ENCODE measurements around the gene DNAJC11.
"Not testable (repeated sequence)": the region's sequence is repeated elsewhere in the genome, so short reads cannot be mapped to it uniquely, and the experiment has no call there.

Gene DNAJC11

GRCh38 chr1:6640867-6641266, 60.7 kb downstream of the DNAJC11 start:
- not testable (repeated sequence) for H3K27me3 ChIP-seq (replicated peaks in 2 of 5; ENCODE audit: control insufficient read depth in 4 of 5, insufficient read depth in 5 of 5, low read length in 4 of 5); H3K9me3 ChIP-seq (ENCODE audit: control extremely low read depth in 1 of 5, control insufficient read depth in 4 of 5, insufficient read depth in 2 of 5, low read depth in 1 of 5, low read length in 4 of 5); H3K27ac ChIP-seq (ENCODE audit: insufficient read depth in 1 of 2, low read depth in 1 of 2, low read length in 2 of 2, poor library complexity in 1 of 2, severe bottlenecking in 2 of 2); H3K4me1 ChIP-seq (ENCODE audit: control extremely low read depth in 1 of 4, control insufficient read depth in 4 of 4, insufficient read depth in 4 of 4, low read length in 3 of 4); DNase-seq; H3K4me3 ChIP-seq (ENCODE audit: control insufficient read depth in 1 of 7, extremely low read depth in 1 of 7, insufficient read depth in 4 of 7, low read depth in 2 of 7, low read length in 6 of 7)
- 100% methylated on average over 2 of the region's 3 CpGs for WGBS (ENCODE audit: insufficient coverage)
- POLR2A ChIA-PET = interaction anchor here (0.6 kb wide), 1 partner anchor 9 kb away, joined by 3 read pairs; no protein-coding TSS in a partner anchor
- CTCF ChIA-PET = interaction anchor here (0.6 kb wide), 1 partner anchor 1180 kb away, joined by 3 read pairs; no protein-coding TSS in a partner anchor
- H3K36me3 ChIP-seq (ENCODE audit: control insufficient read depth in 4 of 4, insufficient read depth in 4 of 4, low read length in 3 of 4) = peaks cover 11 to 88% (median 63%) of the 10 kb centered on the region in 4 experiments

- H3K4me3 ChIP-seq (ENCODE audit: control insufficient read depth in 1 of 7, extremely low read depth in 1 of 7, insufficient read depth in 4 of 7, low read depth in 2 of 7, low read length in 6 of 7) = no peak overlapping the region
- no peak for DNase-seq
- 97% methylated on average over 18 of the region's 18 CpGs for WGBS (ENCODE audit: insufficient coverage)
- no peaks in the 10 kb centered on the region for H3K27me3 ChIP-seq (replicated peaks in 2 of 5; ENCODE audit: control insufficient read depth in 4 of 5, insufficient read depth in 5 of 5, low read length in 4 of 5)
- H3K9me3 ChIP-seq (ENCODE audit: control extremely low read depth in 1 of 5, control insufficient read depth in 4 of 5, insufficient read depth in 2 of 5, low read depth in 1 of 5, low read length in 4 of 5) = no peaks in the 10 kb centered on the region
- H3K27ac ChIP-seq (ENCODE audit: insufficient read depth in 1 of 2, low read depth in 1 of 2, low read length in 2 of 2, poor library complexity in 1 of 2, severe bottlenecking in 2 of 2) = no peak overlapping the region
- ChIA-PET POLR2A (no interaction called here), CTCF (no interaction called here)
- peaks cover 10 to 86% (median 69%) of the 10 kb centered on the region in 4 experiments for H3K36me3 ChIP-seq (ENCODE audit: control insufficient read depth in 4 of 4, insufficient read depth in 4 of 4, low read length in 3 of 4)
- H3K4me1 ChIP-seq (ENCODE audit: control extremely low read depth in 1 of 4, control insufficient read depth in 4 of 4, insufficient read depth in 4 of 4, low read length in 3 of 4) = no peaks in the 10 kb centered on the region
Observed at GRCh38 chr1:6638226-6638625, 63.4 kb downstream of the DNAJC11 start.

DNA sequence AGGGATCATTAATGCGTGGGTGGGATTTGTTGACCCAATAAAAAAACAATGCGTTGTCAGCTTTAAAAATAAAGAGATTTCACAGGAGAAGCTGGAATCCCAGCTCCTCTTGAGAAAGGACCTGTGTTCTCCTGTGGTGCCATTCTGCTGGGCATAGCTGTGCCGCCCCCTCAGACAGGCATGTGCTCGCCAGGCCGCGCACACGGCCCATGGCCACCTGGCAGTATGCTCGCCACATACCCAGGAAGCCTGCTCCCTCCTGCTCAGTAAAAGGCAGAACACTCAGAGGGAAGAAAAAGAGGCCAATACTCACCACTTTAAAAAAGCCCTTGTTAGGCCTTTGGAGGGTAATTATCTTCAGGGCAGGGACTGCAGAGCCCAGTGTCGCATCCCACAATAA, 63.8 kb downstream of the DNAJC11 start:
- WGBS (ENCODE audit: insufficient coverage) = 100% methylated on average over 3 of the region's 9 CpGs
- Histone ChIP-seq H3K4me1 (ENCODE audit: control extremely low read depth in 1 of 4, control insufficient read depth in 4 of 4, insufficient read depth in 4 of 4, low read length in 3 of 4) (no peaks in the 10 kb centered on the region), H3K9me3 (ENCODE audit: control extremely low read depth in 1 of 5, control insufficient read depth in 4 of 5, insufficient read depth in 2 of 5, low read depth in 1 of 5, low read length in 4 of 5) (no peaks in the 10 kb centered on the region), H3K27ac (ENCODE audit: insufficient read depth in 1 of 2, low read depth in 1 of 2, low read length in 2 of 2, poor library complexity in 1 of 2, severe bottlenecking in 2 of 2) (no peak overlapping the region), H3K4me3 (ENCODE audit: control insufficient read depth in 1 of 7, extremely low read depth in 1 of 7, insufficient read depth in 4 of 7, low read depth in 2 of 7, low read length in 6 of 7) (no peak overlapping the region), H3K36me3 (ENCODE audit: control insufficient read depth in 4 of 4, insufficient read depth in 4 of 4, low read length in 3 of 4) (peaks cover 10 to 87% (median 72%) of the 10 kb centered on the region in 4 experiments), H3K27me3 (replicated peaks in 2 of 5; ENCODE audit: control insufficient read depth in 4 of 5, insufficient read depth in 5 of 5, low read length in 4 of 5) (no peaks in the 10 kb centered on the region)
- POLR2A ChIA-PET = no interaction called here
- CTCF ChIA-PET = interaction anchor here (2.2 kb wide), 1 partner anchor 9 kb away, joined by 8 read pairs; no protein-coding TSS in a partner anchor
- DNase-seq = no peak

DNA sequence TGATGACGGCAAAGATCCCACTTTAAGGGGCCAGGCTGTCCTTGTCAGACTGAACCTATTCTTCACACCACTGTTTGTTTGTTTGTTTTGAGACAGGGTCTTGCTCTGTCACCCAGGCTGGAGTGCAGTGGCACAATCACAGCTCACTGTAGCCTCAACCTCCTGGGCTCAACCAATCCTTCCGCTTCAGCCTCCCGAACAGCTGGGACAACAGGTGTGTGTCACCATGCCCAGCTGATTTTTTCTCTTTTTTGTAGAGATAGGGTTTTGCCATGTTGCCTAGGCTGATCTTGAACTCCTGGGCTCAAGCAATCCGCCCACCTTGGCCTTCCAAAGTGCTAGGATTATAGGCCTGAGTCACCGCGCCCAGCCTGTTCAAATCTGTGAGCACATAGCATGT, 64.8 kb downstream of the DNAJC11 start:
- H3K4me3 ChIP-seq (ENCODE audit: control insufficient read depth in 1 of 7, extremely low read depth in 1 of 7, insufficient read depth in 4 of 7, low read depth in 2 of 7, low read length in 6 of 7); POLR2A ChIA-PET; DNase-seq; H3K27ac ChIP-seq (ENCODE audit: insufficient read depth in 1 of 2, low read depth in 1 of 2, low read length in 2 of 2, poor library complexity in 1 of 2, severe bottlenecking in 2 of 2); H3K4me1 ChIP-seq (ENCODE audit: control extremely low read depth in 1 of 4, control insufficient read depth in 4 of 4, insufficient read depth in 4 of 4, low read length in 3 of 4); H3K9me3 ChIP-seq (ENCODE audit: control extremely low read depth in 1 of 5, control insufficient read depth in 4 of 5, insufficient read depth in 2 of 5, low read depth in 1 of 5, low read length in 4 of 5); H3K27me3 ChIP-seq (replicated peaks in 2 of 5; ENCODE audit: control insufficient read depth in 4 of 5, insufficient read depth in 5 of 5, low read length in 4 of 5): not testable (repeated sequence)
- H3K36me3 ChIP-seq (ENCODE audit: control insufficient read depth in 4 of 4, insufficient read depth in 4 of 4, low read length in 3 of 4) = peaks cover 8 to 87% (median 71%) of the 10 kb centered on the region in 4 experiments
- CTCF ChIA-PET = interaction anchor here (0.6 to 2.2 kb wide), 5 partner anchors 9 to 164 kb away, joined by 3 to 8 read pairs (median 4); partner anchors contain the start of gene ZBTB48
- 84% methylated on average over 6 of the region's 6 CpGs for WGBS (ENCODE audit: insufficient coverage)

- Histone ChIP-seq H3K9me3 (ENCODE audit: control extremely low read depth in 1 of 5, control insufficient read depth in 4 of 5, insufficient read depth in 2 of 5, low read depth in 1 of 5, low read length in 4 of 5) (no peaks in the 10 kb centered on the region), H3K4me1 (ENCODE audit: control extremely low read depth in 1 of 4, control insufficient read depth in 4 of 4, insufficient read depth in 4 of 4, low read length in 3 of 4) (no peaks in the 10 kb centered on the region), H3K4me3 (ENCODE audit: control insufficient read depth in 1 of 7, extremely low read depth in 1 of 7, insufficient read depth in 4 of 7, low read depth in 2 of 7, low read length in 6 of 7) (no peak overlapping the region), H3K27me3 (replicated peaks in 2 of 5; ENCODE audit: control insufficient read depth in 4 of 5, insufficient read depth in 5 of 5, low read length in 4 of 5) (no peaks in the 10 kb centered on the region), H3K27ac (ENCODE audit: insufficient read depth in 1 of 2, low read depth in 1 of 2, low read length in 2 of 2, poor library complexity in 1 of 2, severe bottlenecking in 2 of 2) (no peak overlapping the region), H3K36me3 (ENCODE audit: control insufficient read depth in 4 of 4, insufficient read depth in 4 of 4, low read length in 3 of 4) (peaks cover 6 to 82% (median 67%) of the 10 kb centered on the region in 4 experiments)
- 95% methylated on average over 16 of the region's 16 CpGs for WGBS (ENCODE audit: insufficient coverage)
- DNase-seq = no peak
- ChIA-PET POLR2A (no interaction called here), CTCF (interaction anchor here (0.7 to 3.8 kb wide), 6 partner anchors 8 to 163 kb away, joined by 3 to 11 read pairs (median 4); no protein-coding TSS in a partner anchor)
Observed at GRCh38 chr1:6635910-6636760, 65.5 kb downstream of the DNAJC11 start.

GRCh38 chr1:6635161-6635909, 66.3 kb downstream of the DNAJC11 start:
- no peak overlapping the region for H3K4me3 ChIP-seq (ENCODE audit: control insufficient read depth in 1 of 7, extremely low read depth in 1 of 7, insufficient read depth in 4 of 7, low read depth in 2 of 7, low read length in 6 of 7)
- no peak for DNase-seq
- H3K27me3 ChIP-seq (replicated peaks in 2 of 5; ENCODE audit: control insufficient read depth in 4 of 5, insufficient read depth in 5 of 5, low read length in 4 of 5) = no peaks in the 10 kb centered on the region
- no peaks in the 10 kb centered on the region for H3K4me1 ChIP-seq (ENCODE audit: control extremely low read depth in 1 of 4, control insufficient read depth in 4 of 4, insufficient read depth in 4 of 4, low read length in 3 of 4)
- no peak overlapping the region for H3K27ac ChIP-seq (ENCODE audit: insufficient read depth in 1 of 2, low read depth in 1 of 2, low read length in 2 of 2, poor library complexity in 1 of 2, severe bottlenecking in 2 of 2)
- peaks cover 6 to 83% (median 65%) of the 10 kb centered on the region in 4 experiments for H3K36me3 ChIP-seq (ENCODE audit: control insufficient read depth in 4 of 4, insufficient read depth in 4 of 4, low read length in 3 of 4)
- 98% methylated on average over 19 of the region's 20 CpGs for WGBS (ENCODE audit: insufficient coverage)
- ChIA-PET POLR2A (interaction anchor here (0.6 kb wide), 1 partner anchor 49 kb away, joined by 3 read pairs; no protein-coding TSS in a partner anchor), CTCF (interaction anchor here (0.6 to 3.8 kb wide), 12 partner anchors 10 to 131 kb away, joined by 3 to 11 read pairs (median 4); no protein-coding TSS in a partner anchor)
- no peaks in the 10 kb centered on the region for H3K9me3 ChIP-seq (ENCODE audit: control extremely low read depth in 1 of 5, control insufficient read depth in 4 of 5, insufficient read depth in 2 of 5, low read depth in 1 of 5, low read length in 4 of 5)
